Mesodermal cell (in vitro differentiated cells): ENCODE results near the gene CARMIL3.

ENCODE experiments used
- H3K27ac ChIP-seq: 2 replicates; pipeline ENCODE4 v1.7.0; 2013; ENCODE audit warnings: mild to moderate bottlenecking, low read depth, low read length, moderate library complexity; ENCODE audit not compliant: severe bottlenecking
- H3K36me3 ChIP-seq: 2 replicates; pipeline ENCODE4 v1.7.1; 2013; ENCODE audit warnings: mild to moderate bottlenecking, low read length, moderate library complexity; ENCODE audit not compliant: control insufficient read depth, insufficient read depth
- H3K4me1 ChIP-seq: one replicate; pipeline ENCODE4 v1.7.1; 2013; ENCODE audit warnings: mild to moderate bottlenecking, low read length; ENCODE audit not compliant: insufficient read depth, control insufficient read depth, poor library complexity, severe bottlenecking
- H3K4me3 ChIP-seq: 2 replicates; pipeline ENCODE4 v1.7.0; 2013; ENCODE audit warnings: low read length, control low read depth, mild to moderate bottlenecking; ENCODE audit not compliant: insufficient read depth, poor library complexity, severe bottlenecking; ENCODE audit errors: extremely low read depth
- H3K9me3 ChIP-seq: 2 replicates; pipeline ENCODE4 v1.7.1; 2013; ENCODE audit warnings: mild to moderate bottlenecking, low read length, moderate library complexity; ENCODE audit not compliant: control insufficient read depth
- WGBS, 2 experiments: methylation state at CpG; one replicate each; pipeline ENCODE4 v1.1.5; 2013; ENCODE audit warnings: missing lambda C conversion rate in 2 of 2; ENCODE audit not compliant: insufficient coverage in 2 of 2; 5-methylcytosine and 5-hydroxymethylcytosine counted together

Gene CARMIL3

DNA sequence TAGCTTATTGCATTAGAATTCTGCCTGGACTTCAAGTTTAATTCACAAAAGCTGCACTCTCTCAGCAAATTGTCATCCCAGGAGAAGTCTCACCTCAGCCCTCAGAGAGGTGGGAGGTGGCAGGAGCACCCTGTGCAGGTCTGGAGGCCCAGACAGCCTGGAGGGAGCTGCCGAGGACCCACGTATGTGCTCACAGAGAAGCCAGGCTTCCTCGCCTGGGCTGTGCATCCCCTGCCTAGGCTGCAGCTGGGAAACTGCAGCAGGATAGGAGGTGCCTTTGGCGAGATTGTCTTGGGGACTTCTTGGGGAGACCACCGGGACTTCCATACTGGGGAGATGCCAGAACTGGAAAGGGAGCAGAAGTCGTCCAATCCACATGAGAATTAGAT, 28.3 kb downstream of the CARMIL3 start:
- H3K27ac ChIP-seq: no peak overlapping the region
- no peak overlapping the region for H3K4me3 ChIP-seq
- 84 to 89% methylated on average over 3 to 6 of the region's 6 CpGs for WGBS, 2 experiments
- H3K4me1 ChIP-seq: peaks cover 5% of the 10 kb centered on the region
- H3K9me3 ChIP-seq: no peaks in the 10 kb centered on the region
- no peaks in the 10 kb centered on the region for H3K36me3 ChIP-seq

DNA sequence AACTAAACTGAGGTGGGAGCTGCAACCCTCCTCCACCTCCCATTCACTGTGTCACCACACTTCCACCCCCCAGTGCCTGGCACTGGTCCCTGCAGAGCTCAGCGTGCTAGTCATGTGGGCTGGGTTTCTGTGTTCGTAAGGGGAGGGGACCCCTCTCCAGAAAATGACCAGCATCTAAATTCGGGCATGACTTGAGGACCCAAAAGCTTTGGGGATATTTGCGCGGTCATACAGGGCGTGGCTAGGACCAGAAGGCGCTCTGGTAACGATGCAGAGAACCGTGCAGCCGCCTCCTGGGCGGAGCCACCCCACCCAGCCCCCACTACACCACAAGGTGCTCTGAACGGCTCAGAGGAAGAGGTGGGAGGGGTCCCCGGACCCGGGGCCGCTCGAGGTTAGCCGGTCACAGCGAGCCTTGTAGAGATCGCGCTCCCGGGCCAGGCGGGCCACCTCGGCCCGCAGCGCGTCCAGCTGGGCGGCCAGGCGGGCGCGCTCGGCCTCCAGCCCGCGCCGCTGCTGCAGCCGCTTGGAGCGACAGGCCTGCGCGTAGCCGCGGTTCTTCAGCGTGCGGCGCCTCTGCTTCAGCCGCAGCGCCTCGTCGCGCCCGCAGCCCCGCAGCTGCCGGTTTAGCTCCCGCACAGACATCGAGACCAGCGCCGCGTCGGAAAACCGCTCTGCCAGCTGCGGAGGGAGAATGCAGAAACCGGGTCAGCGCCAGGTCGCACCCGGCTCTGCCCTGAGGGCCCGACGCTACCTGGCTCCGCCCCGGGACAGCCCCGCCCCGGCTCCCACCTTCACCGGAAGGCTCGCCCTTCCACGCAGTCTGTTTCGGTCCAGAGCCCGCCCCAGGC, 29.3 kb downstream of the CARMIL3 start:
- no peaks in the 10 kb centered on the region for H3K36me3 ChIP-seq
- no peak overlapping the region for H3K27ac ChIP-seq
- 0 to 1% methylated on average over 54 to 62 of the region's 74 CpGs for WGBS, 2 experiments
- peaks cover 5% of the 10 kb centered on the region for H3K4me1 ChIP-seq
- no peaks in the 10 kb centered on the region for H3K9me3 ChIP-seq
- H3K4me3 ChIP-seq: peak overlapping the region; percentile 42

DNA sequence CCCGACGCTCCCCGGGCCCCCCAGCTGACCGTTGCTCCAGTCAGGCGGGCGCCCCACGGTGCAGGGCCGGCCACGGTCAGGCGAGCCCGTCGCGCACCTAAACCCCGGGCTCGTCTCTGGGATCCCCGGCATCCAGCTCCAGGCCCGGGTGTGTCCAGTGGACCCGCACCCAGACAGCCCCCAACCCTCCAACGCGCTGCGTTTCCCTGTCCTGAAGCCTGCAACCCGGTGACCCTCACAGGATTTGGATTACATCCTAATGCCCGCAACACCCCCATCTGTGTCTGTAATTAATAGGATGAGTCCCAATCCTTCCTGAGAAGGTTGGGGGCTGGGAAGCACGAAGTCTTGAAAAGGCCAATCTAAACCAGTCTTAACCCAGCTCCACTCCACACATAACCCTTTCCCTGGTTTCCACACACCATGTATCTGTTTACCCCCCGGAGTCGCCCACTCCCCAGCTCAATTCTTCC, 30.0 kb downstream of the CARMIL3 start:
- H3K27ac ChIP-seq: no peak overlapping the region
- WGBS, 2 experiments: 12 to 16% methylated on average over 18 of the region's 26 CpGs
- H3K4me3 ChIP-seq: peak overlapping the region; percentile 42
- H3K36me3 ChIP-seq: no peaks in the 10 kb centered on the region
- H3K4me1 ChIP-seq: peaks cover 5% of the 10 kb centered on the region
- no peaks in the 10 kb centered on the region for H3K9me3 ChIP-seq

DNA sequence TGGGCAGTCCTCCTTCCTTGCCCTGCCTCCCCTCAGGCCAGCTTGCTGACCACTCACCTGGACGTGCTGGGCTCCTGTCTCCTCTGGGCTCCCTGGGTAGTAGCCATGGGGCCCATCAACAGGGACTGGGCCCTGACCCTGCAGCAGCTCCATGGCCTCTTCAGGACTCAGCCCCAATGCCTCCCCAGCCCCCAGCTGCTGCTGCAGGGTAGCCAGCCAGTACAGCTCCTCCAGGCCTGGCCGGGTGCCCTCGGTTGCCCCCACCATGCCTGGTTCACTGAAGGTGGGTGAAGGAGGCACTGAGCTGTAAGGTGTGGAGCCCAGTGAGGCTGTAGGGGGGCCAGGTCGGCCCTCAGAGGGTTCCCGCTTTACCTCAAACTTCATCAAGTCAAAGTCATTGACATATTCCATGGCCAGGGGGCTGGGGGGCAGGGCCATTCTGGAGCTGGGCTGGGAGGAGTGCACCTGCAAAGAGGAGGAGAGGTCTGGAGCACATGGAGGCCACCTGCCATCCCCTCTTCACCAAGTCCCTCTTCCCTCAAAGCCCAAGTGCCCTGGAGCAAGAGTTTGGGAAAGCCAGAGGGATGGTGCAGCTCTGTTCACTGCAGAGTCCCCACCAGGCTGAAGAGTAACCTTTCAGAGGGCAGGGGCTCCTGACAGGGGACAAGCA, 30.7 kb downstream of the CARMIL3 start:
- H3K36me3 ChIP-seq: no peaks in the 10 kb centered on the region
- H3K9me3 ChIP-seq: no peaks in the 10 kb centered on the region
- H3K27ac ChIP-seq: no peak overlapping the region
- 83 to 84% methylated on average over 1 to 3 of the region's 5 CpGs for WGBS, 2 experiments
- H3K4me1 ChIP-seq: peaks cover 5% of the 10 kb centered on the region
- no peak overlapping the region for H3K4me3 ChIP-seq

DNA sequence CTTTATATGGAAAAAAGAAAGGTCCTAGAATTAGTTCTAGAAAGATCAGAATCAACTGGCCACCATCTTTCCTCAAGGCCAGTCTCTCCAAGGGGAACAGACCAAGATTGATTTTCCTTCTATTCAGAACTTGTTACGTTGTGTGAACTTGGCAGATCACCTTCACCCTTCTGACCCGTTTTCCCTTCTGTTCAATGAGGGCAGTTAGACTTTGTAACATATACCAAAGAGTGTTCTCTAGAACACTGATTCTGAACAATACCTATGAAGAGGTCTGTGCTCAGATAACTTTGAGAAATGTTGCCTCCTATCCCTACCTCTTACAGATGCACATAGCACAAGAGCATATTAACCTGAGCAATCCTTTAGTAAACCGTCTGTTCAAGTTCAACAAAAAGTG, 31.7 kb downstream of the CARMIL3 start:
- Histone ChIP-seq H3K27ac (no peak overlapping the region), H3K36me3 (no peaks in the 10 kb centered on the region), H3K4me3 (no peak overlapping the region), H3K4me1 (peaks cover 5% of the 10 kb centered on the region), H3K9me3 (no peaks in the 10 kb centered on the region)
- 83 to 88% methylated on average over 2 to 3 of the region's 3 CpGs for WGBS, 2 experiments

DNA sequence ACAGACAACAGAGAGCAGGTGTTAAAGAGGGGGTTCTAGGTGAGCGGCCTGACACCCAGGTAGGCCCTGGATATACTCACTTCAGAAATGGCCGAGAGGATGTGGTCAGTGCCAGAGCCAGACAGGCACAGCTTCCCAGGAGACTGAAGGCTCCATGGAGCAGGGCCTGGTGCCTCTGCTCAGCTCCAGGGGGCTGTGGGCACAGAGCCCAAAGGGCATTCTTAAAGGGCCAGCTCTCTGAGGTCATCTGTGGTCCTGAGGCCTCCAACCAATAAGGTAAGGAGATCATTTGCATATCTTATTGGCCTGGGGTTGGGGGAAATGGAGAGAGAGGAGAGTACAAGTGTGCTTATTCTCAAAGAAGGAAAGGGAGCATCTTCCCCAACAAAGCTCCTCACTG, 32.6 kb downstream of the CARMIL3 start:
- no peak overlapping the region for H3K27ac ChIP-seq
- H3K36me3 ChIP-seq: no peaks in the 10 kb centered on the region
- peaks cover 5% of the 10 kb centered on the region for H3K4me1 ChIP-seq
- no peak overlapping the region for H3K4me3 ChIP-seq
- H3K9me3 ChIP-seq: no peaks in the 10 kb centered on the region
- WGBS, 2 experiments: 92 to 95% methylated on average over 2 of the region's 2 CpGs

DNA sequence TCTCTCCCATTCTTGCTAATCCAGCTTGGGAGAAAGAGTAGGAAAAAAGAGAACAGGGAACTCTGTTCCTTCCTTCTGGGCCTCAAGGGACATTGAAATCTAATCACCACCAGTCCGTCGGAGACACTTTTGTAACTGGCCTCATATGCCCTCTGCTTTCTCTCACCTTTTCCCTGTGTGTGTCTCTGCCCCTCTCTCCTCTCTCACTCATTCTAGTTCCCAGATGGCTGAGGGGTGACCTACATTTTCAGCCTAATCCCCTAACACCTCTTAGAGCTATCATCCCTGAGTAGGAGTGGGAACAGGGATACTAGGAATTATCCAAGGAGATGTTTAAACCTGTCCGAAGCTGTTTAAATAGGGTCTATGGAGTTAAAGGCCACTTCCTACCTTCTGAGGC, 33.4 kb downstream of the CARMIL3 start:
- H3K9me3 ChIP-seq: no peaks in the 10 kb centered on the region
- WGBS, 2 experiments: 79 to 100% methylated on average over 2 to 3 of the region's 3 CpGs
- H3K4me1 ChIP-seq: peaks cover 5% of the 10 kb centered on the region
- H3K27ac ChIP-seq: no peak overlapping the region
- no peaks in the 10 kb centered on the region for H3K36me3 ChIP-seq
- H3K4me3 ChIP-seq: no peak overlapping the region

DNA sequence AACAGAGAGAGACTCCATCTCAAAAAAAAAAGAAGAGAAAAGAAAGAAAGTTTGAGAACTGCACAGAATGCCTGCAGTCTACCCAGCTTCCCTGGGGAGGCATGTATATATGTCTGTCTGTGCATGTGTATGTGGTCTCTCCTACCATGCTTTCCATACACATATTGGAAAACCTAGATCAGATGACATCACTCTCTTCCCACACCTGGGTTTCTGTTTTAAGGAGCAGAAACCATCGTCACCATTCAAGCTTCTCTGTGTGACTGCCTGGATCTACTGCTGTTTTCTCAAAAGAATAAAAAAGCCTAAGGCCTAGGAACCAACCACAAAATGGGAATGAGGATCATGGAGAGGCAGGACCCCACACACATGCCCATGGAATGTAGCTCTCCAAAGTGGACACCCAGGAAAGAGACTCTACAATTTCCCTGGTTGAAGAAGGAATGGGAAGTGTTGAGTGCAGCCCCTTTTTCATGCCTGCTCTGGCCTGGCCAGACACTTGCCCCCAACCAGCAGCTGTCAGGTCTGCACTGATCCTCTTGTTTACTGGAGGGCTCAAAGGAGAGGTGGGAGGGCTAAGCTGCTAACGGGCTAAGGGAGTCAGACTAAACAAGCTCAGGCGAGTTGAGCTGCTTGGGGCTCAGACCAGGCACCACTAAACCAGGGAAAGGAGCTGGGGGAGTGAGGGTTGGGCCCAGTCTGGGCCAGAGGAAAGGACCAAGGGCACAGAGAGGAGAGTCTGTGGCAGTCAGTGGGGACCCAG, 34.6 kb downstream of the CARMIL3 start:
- H3K27ac ChIP-seq: no peak overlapping the region
- WGBS, 2 experiments: 65 to 79% methylated on average over 3 of the region's 3 CpGs
- H3K4me3 ChIP-seq: no peak overlapping the region
- no peaks in the 10 kb centered on the region for H3K36me3 ChIP-seq
- H3K4me1 ChIP-seq: no peaks in the 10 kb centered on the region
- no peaks in the 10 kb centered on the region for H3K9me3 ChIP-seq

DNA sequence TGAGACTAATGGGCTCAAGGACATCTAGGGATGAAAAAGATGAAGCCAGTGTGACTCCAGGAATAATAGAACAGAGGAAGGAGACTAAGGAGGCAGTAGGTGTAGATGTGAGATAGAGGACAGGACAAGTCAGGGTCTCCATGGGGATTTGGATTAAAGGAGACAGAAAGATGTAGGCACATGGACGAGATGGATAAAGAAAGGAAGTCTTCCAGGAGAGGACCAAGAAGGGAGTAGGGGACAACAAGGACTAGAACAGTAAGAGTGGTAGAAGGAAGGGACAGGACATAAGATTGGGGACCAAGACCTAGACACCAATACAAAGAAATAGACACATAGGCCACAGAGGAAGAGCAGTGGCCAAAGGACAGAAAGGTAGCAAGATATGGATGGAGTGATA, 35.2 kb downstream of the CARMIL3 start:
- WGBS, 2 experiments: 75 to 100% methylated on average over 1 of the region's 1 CpG
- no peaks in the 10 kb centered on the region for H3K9me3 ChIP-seq
- no peak overlapping the region for H3K4me3 ChIP-seq
- no peaks in the 10 kb centered on the region for H3K4me1 ChIP-seq
- no peaks in the 10 kb centered on the region for H3K36me3 ChIP-seq
- H3K27ac ChIP-seq: no peak overlapping the region

DNA sequence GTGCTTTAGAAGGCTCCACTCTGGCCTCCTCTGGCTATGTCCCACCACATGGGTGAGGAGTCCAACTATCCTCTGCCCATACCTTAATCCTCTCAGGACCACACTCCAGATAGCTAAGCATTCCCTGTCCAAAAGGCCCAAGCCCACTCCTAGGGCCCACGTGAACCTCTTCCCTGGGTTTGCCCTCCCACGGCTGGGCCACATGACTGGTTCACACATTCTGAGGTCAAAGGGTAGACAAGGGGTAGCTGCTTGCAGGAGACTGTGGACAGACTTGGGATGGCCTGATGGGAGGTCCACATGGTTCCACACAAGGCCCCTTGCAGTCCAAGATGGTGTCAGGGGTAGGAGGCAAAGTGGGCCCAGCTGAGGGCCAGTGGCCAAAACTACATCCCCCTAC, 36.3 kb downstream of the CARMIL3 start:
- no peak overlapping the region for H3K4me3 ChIP-seq
- H3K36me3 ChIP-seq: no peaks in the 10 kb centered on the region
- no peaks in the 10 kb centered on the region for H3K9me3 ChIP-seq
- no peaks in the 10 kb centered on the region for H3K4me1 ChIP-seq
- 100% methylated on average over 1 to 2 of the region's 2 CpGs for WGBS, 2 experiments
- no peak overlapping the region for H3K27ac ChIP-seq
